Non-pigmented ciliary epithelial cell (primary cell): ENCODE results near the gene RNF31.

Source experiments
- DNase-seq: peaks from one replicate; pipeline ENCODE4 v3.0.0-alpha.2; 2010; ENCODE audit warnings: low read depth

RNF31 gene

DNA sequence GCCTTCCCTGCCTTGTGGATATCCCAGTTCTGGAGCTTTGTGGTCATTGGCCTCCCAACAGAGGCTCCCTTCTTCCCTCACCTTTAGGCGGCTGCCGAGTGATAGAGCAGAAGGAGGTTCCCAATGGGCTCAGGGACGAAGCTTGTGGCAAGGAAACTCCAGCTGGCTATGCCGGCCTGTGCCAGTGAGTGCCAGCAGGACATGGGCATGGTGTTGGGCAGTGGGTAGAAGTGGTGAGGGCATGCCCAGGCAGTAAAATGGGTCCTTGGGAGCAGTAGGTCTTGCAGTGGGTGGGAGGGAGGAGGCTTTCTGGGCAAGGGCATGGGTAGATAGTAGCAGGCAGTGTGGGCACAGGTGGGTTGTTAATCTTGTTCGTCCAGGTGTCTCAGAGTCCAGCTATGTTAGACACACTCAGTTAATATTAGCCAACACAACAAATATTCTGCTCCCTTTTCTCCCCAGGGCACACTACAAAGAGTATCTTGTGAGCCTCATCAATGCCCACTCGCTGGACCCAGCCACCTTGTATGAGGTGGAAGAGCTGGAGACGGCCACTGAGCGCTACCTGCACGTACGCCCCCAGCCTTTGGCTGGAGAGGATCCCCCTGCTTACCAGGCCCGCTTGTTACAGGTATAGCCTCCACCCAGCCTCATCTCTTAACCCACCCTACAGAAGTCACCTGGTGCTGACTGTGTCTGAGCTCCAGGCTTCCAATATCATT, 12.6 kb downstream of the RNF31 start:
- no peak for DNase-seq

DNA sequence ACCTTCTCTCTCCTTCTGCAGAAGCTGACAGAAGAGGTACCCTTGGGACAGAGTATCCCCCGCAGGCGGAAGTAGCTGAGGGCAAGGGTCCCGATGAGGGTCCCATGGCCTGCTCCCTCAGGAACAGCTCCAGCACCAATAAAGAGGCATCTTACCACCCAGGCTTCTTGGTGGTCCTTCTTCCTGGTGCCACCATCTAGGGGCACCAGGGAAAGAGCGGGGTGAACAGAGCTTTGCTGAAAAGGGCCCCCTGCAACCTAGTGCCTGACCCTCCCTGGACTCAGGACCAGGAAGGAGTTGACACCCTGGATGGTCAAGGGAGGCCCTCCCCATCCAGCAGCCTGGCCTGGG, 13.2 kb downstream of the RNF31 start:
- DNase-seq, result no peak

- DNase-seq, result peak; percentile 77
Measured at GRCh38 chr14:24160850-24161804, 13.8 kb downstream of the RNF31 start, which contains the start of gene IRF9. IRF9 (plus strand) TSS chr14:24161265; CDS start chr14:24162145, 880 bp downstream.

DNA sequence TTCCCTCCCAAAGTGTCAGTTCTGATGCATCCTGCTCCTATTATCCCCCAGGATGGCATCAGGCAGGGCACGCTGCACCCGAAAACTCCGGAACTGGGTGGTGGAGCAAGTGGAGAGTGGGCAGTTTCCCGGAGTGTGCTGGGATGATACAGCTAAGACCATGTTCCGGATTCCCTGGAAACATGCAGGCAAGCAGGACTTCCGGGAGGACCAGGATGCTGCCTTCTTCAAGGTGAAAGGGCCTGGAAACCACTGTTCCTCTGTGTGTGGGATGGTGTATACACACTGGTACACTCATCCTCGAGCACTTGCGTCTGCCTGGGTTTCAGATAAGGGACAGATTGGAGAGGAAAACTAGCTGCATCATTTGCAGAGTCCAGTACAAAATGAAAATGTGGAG, 14.8 kb downstream of the RNF31 start:
- DNase-seq, result no peak

- no peak for DNase-seq
Measured at GRCh38 chr14:24164518-24164991, 17.3 kb downstream of the RNF31 start.

- DNase-seq, result no peak
Measured at GRCh38 chr14:24165785-24166184, 18.5 kb downstream of the RNF31 start.

- no peak for DNase-seq
Measured at GRCh38 chr14:24167469-24168114, 20.3 kb downstream of the RNF31 start.

DNA sequence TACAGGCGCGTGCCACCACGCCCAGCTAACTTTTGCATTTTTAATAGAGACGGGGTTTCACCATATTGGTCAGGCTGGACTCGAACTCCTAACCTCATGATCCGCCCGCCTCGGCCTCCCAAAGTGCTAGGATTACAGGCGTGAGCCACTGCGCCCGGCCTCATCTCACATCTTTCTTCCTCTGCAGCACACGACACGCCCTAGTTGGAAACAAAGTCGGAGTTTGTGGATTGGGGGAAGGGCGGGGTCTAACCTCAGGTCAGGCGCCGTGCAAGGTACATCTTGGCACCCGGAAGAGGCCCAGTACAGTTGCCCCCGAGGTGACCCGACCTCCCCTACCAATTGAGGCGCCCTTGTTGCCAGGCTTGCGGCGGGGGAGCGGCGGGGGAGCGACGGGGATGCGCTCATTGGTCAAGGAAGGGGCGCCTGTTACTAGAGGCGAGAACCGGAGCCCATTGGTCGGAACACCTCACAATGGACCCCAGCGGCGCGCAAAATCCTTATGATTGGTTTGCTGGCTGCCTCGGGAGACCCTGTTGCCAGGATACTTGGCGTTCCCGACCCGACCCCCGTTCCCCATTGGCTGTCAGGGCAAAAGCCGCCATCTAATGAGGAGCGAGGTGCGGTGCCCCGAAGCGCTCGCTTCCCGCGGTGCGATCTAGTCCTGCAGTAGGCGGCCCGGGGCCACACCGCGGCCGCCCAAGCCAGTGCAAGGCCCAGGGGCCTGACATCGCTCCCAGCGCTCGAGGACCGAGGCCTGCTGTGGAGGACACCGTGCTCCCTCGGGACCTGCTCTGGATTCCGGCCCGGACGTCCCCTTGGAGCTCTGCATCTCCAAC, 24.3 kb downstream of the RNF31 start, which contains the start of gene REC8:
Gene REC8 (plus strand): TSS at position 659 of the 839 bp plus-strand sequence. CDS start 473 bp downstream, outside the sequence.
- DNase-seq, result peak; percentile 89

- no peak for DNase-seq
Measured at GRCh38 chr14:24172261-24172860, 25.1 kb downstream of the RNF31 start.

DNA sequence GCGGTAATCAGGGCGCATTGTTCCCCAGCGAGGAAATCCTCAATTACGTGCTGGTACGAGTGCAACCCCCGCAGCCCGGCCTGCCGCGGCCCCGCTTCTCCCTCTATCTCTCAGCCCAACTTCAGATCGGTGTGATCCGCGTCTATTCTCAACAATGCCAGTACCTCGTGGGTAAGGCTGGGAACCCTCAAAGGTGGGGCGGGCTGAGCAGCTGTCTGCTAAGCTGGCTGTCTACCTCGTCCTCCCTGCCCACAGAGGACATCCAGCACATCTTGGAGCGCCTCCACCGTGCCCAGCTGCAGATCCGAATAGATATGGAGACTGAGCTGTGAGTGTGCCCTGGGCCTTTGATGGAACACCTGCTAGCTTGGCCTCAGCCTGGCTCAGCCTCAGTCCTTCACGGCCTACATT, 25.6 kb downstream of the RNF31 start:
- DNase-seq, result no peak

- DNase-seq, result no peak
Measured at GRCh38 chr14:24176599-24176998, 29.3 kb downstream of the RNF31 start.

- DNase-seq, result no peak
Measured at GRCh38 chr14:24177041-24177825, 29.9 kb downstream of the RNF31 start.

DNA sequence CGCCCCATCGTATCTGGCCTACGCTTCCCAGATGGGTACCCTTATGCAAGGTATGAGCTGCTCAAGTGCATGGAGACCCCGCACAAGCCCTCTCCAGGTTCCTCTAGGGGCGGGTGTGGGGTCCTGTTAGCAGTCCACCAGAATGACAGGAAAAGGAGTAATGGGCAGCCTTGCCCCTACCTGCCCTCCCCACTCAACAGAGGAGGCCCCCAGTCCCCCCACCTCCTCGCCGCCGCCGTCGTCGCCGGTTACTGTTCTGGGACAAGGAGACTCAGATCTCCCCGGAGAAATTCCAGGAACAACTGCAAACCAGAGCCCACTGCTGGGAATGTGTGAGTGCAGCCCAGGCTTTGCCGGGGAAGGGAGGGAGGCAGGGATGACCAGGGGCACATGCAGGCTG, 30.6 kb downstream of the RNF31 start:
- DNase-seq, result no peak

GRCh38 chr14:24178399-24179178, 31.3 kb downstream of the RNF31 start:
- no peak for DNase-seq

DNA sequence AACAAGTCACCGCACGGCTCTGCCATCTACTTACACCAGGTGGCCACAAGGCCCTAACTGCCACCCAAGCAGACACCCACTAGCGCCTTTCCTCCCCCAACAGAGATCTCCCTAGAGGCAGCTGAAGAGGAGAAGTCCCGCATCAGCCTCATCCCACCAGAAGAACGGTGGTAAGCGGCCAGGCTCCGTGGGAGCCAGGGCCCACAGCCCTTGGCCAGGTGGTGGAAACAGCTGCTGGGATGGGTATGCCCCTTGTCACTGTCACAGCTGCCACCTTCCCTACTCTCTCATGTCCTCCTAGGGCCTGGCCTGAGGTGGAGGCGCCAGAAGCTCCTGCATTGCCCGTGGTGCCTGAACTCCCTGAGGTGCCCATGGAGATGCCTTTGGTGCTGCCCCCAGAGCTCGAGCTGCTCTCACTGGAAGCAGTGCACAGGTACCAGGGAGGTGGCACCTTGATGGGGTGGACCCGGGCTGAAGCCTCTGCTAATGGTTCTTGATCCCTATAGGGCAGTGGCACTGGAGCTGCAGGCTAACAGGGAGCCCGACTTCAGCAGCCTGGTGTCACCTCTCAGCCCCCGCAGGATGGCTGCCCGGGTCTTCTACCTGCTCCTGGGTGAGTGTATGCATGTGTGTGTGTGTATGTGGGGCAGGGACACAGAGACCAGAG, 32.1 kb downstream of the RNF31 start:
- DNase-seq, result no peak

- DNase-seq, result peak; percentile 60
Measured at GRCh38 chr14:24179961-24180796, 32.9 kb downstream of the RNF31 start.

DNA sequence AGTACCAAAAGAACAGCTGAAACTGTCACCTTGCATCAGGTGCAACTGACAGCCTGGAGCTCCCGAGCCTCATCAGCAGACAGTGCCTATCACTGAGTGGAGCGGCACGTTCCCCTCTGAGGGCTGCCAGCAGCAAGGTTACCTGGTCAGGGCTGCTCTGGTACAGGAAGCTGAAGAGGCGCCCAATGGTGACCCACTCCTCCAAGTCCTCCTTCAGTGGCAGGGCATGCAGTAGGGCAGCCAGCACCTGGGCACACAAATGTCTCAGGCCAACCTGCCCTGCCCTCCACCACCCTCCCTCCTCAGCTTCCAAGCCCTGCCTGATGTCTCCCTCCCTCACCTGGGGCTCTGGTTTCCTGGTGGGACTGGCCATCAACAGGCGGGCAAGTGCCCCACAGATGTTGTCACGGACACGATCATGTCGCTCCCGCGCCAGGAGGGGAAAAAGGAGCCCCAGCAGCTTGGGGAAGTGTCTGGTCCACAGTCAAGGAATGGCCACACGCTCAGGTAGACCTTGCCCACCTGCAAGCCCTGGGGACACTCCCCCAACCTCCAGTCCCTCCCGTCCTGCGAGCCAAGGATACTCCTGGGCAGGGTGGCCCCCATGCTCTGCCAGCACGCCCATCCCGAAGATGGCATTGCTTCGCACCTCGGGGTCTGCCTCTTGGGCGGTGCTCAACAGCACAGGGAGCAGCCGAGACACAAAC, 34.2 kb downstream of the RNF31 start:
- no peak for DNase-seq
